HG02973 (cell line): ENCODE data around the gene HSPBP1.
A peak's percentile ranks its signal among the peaks of the same experiment; 100 is the strongest.

ENCODE experiments used
- ATAC-seq: cut with Tn5 transposase; IDR thresholded peaks from one replicate; pipeline ENCODE4 v1.9.1; 2021; ENCODE audit warnings: moderate library complexity; ENCODE audit not compliant: unreplicated experiment

The HSPBP1 gene

GRCh38 chr19:55256562-55257460 is 23.1 kb downstream of the HSPBP1 start:
- no peak for ATAC-seq

DNA sequence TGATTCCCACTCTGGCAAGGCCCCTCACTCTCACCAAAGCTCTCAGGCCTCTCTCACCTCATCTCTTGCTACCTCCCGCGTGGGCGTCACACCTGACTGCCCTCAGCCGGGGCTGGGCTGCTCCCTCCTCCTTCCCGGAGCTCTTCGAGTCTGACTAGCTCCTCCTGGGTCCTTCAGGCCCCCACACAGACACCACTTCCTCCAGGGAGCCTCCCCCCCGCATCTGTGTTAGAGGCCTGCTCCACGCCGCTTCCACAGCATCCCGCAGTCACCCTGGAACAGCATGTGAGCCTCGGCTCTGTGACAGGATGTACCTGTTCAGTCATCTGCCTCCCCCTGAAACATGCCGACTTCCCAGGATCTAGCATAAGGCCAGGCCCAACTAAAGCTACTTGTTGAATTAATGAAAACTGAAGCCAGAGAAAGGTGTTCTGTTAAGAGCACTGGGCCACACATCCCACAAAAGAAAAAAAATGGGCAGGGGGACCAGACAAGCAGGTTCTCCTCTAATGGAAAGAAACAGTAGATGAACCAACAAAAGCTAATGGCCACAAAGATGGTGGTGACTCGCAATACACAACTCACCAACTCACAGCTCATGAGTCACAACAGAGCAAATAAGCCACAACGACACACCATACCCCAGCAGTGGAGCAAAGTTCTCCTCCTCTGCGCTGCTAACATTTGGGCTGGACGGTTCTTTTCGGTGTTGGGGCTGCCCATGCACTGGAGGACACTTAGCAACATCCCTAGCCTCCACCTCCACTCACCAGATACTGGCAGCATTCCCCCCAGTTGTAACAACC is 24.1 kb downstream of the HSPBP1 start:
- ATAC-seq = no peak

- ATAC-seq = no peak
Measured at GRCh38 chr19:55254625-55254977, 25.3 kb downstream of the HSPBP1 start.

DNA sequence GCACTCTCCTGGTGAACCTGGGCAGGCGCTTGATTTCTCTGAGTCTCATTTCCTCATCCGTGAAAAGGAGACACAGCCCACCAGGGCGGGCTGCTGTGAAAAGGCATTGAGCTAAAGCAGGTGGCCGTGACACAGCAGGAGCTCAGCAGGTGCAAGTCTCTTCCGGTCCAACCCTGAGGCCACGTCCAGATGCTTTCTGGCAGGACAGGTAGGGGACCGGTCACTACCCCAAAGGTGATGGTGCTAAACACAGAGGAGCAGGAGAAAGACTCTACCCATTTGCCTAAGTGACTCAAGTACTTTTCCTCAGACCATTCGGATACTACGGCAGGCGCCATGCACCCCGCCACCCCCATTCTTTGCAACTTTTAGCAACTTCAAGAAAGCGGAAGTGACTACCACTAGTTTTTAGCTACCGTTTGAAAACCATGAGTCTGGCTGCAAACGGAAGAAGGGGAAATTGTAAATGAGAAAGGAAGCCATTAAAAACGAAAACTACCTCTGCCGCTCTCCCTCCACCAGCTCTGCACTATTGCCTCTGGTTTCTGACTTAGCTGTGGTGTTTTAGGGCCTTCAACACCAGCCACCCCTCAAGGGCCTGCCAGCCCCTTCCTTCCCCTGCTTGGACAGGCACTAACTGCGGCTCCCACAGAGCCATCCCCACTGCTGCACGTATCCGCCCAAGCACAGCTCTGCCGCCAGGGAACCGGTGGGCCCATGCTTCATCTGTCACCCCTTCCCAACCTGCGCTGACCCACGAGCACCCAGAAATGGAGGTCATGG is 25.9 kb downstream of the HSPBP1 start:
- peak; percentile 36 for ATAC-seq

GRCh38 chr19:55252760-55253663 is 26.9 kb downstream of the HSPBP1 start:
- no peak for ATAC-seq

DNA sequence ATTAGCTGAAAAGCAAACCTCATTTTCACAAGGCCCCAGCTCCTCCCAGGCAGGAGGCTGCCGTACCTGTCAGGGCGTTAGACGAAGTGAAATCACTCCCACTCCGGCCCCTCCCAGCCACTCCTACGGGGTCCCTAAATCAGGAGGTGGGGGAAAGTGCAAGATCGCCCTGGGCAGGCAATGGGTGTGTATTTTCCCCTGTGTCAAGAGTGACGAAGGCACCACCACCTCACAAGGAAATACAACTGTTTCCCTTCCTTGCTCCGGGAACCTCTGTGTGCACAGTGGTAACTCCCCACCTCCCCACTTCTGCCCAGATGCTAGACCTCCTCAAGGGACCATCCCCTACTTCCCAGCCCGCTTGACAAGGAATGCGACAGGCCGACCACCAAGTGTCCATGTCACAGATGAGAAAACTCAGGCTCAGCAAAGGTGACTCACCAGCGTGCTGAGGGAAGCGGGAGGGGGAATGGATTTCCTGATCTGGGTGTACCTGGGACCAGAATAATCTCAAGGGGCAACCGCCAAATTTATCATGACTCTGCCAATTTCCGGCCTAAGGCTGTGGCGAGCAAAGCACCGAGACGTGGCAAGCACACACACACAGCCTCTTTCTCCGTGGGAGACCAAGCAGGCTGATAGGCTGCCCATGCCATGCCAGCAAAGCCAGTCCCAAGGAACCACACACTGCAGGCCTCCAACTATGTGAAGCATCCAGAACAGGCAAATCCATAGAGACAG is 28.4 kb downstream of the HSPBP1 start:
- ATAC-seq = no peak

DNA sequence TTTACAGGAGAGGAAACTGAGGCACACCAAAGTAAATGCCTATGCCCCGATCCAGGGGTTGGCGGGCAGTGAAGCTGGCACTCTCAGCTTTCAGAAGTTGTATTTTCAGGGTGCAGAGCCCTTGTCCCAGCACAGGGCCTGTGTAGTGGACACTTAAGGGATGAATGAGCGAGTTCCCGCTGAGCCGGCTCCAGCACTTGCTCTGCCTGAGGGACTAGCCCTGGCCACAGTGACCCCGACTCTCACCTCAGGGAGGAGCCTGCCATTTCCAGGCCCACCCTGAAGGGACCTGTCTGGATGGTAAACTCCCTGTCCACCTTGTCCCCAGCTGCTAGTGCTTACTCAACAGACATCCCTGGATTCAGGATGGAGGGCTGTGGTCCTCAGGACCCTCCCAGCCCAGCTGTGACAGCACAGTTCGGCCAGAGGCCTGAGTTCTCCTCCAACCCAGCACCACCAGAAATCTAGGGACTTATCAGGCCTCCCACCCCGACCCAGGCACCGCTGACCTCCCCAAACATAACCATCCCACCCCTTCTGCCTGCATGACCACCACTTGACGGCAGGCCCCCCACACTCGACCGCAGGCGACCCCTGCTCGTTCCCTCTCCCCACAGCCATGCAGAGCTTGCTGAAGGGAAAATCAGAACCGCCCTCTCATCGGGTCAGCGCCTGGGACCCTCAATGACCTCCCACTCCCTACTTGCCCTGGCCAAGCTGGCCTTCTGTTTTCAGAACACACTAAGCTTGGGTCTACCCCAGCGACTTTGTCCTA is 29.5 kb downstream of the HSPBP1 start:
- no peak for ATAC-seq

DNA sequence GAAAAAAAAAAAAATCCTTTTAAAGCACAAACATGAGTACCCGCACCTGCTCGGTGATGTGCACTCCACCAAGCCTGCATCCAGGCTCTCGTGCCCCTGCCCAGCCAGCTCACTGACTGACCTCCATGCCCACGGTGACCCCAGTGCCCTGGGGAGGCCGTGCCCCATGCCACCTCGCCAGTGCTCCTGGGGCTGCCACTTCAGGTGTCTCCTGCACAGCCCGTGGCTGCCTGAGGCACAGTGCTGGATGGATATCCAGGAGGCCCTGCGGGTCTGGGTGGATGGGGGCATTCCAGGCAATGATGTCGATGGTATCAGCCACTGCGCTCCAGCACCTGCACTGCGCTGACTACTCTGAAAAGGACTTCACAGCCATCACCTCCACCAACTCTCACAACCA is 30.1 kb downstream of the HSPBP1 start:
- ATAC-seq = no peak

DNA sequence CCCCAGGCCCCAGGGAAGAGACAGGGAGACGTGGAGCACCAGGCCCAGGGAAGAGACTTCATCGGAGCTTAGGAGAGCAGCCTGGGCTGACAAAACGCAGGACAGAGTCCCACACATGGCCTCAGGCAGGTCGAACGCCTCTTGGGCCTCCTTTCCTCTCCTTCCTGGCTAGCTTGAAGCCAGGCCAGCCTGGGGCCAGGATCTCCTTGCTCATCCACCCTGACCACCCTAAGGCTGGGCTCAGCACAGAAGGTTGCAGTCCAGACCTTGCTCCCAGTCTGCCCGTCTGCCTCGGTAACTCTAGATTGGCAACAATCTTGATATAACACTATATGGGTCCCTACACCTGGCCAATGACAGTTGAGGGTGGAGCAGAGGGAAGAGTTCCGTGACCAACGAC is 31.2 kb downstream of the HSPBP1 start:
- no peak for ATAC-seq

- ATAC-seq = no peak
Measured at GRCh38 chr19:55248166-55248675, 31.7 kb downstream of the HSPBP1 start.

DNA sequence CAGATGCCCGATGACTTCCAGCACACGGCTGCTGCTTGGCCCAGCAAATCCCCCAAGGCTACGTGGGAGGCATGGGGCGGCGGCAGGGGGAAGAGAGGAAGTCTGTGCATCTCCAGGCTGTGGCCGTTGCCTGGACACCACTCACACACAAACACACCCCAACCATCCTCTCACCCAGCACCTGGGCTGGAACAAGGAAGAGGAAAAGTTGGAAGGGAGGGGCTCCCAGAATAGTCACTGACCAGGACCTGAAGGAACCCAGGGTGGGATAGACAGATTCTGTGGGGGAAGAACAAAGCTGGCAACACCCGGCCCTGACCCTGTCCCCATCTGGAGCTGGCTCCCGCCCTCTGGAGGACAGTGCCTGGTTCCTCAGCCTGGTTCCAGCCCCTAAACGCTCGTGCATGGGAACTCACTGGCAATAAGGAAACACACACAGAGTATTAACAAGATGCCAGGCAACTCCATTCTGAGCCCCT is 32.2 kb downstream of the HSPBP1 start:
- ATAC-seq = no peak

GRCh38 chr19:55246462-55247451 is 33.2 kb downstream of the HSPBP1 start:
- ATAC-seq = no peak

- ATAC-seq = no peak
Measured at GRCh38 chr19:55245236-55245904, 34.5 kb downstream of the HSPBP1 start.

GRCh38 chr19:55244004-55244680 is 35.8 kb downstream of the HSPBP1 start:
- no peak for ATAC-seq

DNA sequence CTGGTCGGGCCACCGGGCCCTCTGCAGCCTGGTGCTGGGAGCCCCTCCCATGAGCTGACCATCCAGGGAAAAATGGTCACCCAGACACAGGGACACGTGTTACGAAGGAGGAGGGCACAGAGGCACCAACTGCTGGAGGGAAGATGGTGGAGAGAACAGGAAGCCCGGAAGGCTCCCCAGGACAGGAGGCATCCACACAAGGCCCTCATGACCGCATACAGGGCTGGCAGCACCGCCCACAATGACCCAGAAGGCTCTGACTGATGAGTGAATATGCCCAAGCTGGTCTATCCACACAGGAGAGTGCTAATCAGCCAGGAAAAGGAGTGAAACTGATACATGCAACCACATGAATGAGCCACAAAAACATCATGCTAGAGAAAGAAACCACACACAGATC is 37.4 kb downstream of the HSPBP1 start:
- ATAC-seq = no peak

DNA sequence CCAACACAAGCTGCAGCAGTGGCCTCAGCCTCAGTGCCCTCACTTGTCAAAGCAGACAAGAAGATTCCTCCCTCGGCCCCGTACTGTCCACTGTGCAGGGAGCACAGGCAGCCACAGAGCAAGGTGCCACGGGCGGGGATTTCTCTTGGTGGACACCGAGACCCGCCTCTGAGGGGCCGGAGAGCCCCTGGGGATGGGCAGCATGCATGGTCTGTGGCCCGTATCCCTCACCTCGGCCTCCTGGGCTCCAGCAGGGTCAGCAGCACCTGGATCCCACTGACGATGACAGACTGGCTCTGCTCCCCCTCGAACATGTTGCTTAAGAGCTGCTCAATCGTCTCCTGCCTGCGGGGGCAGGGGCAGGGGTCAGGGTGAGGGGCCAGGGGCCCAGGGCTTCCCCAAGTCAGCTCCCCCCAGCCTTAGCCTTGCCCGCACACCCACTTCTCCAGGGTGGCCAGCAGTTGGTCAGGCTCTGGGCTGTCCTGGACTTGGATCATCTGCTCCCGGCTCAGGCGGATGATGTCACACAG is 37.9 kb downstream of the HSPBP1 start:
- no peak for ATAC-seq
